ENCODE results near the gene FAM47E.

DNA sequence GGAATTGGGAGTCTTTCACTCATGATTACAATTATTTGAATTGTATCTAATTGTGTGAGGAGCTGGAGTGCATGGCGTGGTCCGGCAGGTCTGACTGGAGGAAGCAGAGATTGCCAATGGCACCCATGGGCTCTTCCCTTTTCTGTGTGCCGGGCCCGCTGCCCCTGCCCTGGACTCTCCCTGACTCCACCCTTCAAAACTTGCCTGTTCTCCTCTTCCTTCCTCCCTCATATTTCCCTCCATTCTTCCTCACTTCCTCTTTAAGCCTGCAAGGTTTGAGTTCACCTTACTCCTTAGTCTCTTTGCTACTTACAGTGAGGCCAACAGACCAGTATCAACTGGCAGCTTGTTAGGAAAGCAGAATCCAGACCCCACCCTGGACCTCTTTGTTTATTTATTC, 48.5 kb downstream of the FAM47E start:
- TF ChIP-seq, protein P1, sequence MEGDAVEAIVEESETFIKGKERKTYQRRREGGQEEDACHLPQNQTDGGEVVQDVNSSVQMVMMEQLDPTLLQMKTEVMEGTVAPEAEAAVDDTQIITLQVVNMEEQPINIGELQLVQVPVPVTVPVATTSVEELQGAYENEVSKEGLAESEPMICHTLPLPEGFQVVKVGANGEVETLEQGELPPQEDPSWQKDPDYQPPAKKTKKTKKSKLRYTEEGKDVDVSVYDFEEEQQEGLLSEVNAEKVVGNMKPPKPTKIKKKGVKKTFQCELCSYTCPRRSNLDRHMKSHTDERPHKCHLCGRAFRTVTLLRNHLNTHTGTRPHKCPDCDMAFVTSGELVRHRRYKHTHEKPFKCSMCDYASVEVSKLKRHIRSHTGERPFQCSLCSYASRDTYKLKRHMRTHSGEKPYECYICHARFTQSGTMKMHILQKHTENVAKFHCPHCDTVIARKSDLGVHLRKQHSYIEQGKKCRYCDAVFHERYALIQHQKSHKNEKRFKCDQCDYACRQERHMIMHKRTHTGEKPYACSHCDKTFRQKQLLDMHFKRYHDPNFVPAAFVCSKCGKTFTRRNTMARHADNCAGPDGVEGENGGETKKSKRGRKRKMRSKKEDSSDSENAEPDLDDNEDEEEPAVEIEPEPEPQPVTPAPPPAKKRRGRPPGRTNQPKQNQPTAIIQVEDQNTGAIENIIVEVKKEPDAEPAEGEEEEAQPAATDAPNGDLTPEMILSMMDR (IDR thresholded peaks at IDR 0.05) = no peak
- no peak for TF ChIP-seq EZH2 (IDR thresholded peaks at IDR 0.05; ENCODE audit: borderline replicate concordance, insufficient read depth, low read depth, low read length, poor library complexity, severe bottlenecking)
